GM12801 (cell line): ENCODE data around the gene LYG1.

Experiments used
- TF ChIP-seq, protein P1 (sequence below): IDR thresholded peaks from one replicate; pipeline ENCODE4 v1.5.1; 2011; ENCODE audit warnings: control low read depth; ENCODE audit not compliant: insufficient read length; ENCODE audit errors: extremely low read depth

The LYG1 gene

GRCh38 chr2:99337113-99338028 lies 36.4 kb upstream of the LYG1 start, which contains the start of gene EIF5B:
TSS of gene EIF5B (plus strand) at chr2:99337389. CDS start at chr2:99337555, 166 bp downstream.
- TF ChIP-seq, protein P1, sequence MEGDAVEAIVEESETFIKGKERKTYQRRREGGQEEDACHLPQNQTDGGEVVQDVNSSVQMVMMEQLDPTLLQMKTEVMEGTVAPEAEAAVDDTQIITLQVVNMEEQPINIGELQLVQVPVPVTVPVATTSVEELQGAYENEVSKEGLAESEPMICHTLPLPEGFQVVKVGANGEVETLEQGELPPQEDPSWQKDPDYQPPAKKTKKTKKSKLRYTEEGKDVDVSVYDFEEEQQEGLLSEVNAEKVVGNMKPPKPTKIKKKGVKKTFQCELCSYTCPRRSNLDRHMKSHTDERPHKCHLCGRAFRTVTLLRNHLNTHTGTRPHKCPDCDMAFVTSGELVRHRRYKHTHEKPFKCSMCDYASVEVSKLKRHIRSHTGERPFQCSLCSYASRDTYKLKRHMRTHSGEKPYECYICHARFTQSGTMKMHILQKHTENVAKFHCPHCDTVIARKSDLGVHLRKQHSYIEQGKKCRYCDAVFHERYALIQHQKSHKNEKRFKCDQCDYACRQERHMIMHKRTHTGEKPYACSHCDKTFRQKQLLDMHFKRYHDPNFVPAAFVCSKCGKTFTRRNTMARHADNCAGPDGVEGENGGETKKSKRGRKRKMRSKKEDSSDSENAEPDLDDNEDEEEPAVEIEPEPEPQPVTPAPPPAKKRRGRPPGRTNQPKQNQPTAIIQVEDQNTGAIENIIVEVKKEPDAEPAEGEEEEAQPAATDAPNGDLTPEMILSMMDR = no peak

GRCh38 chr2:99336804-99337112 lies 35.8 kb upstream of the LYG1 start:
- TF ChIP-seq, protein P1 = no peak

- TF ChIP-seq, protein P1 = no peak
Observed at GRCh38 chr2:99335911-99336803, 35.2 kb upstream of the LYG1 start, which contains the start of gene TXNDC9. TSS of gene TXNDC9 (minus strand) at chr2:99336333. CDS start at chr2:99333210, 3,123 bp downstream.

- TF ChIP-seq, protein P1 = no peak
Observed at GRCh38 chr2:99325384-99325783, 24.4 kb upstream of the LYG1 start.

- TF ChIP-seq, protein P1 = no peak
Observed at GRCh38 chr2:99317161-99317872, 16.3 kb upstream of the LYG1 start.

DNA sequence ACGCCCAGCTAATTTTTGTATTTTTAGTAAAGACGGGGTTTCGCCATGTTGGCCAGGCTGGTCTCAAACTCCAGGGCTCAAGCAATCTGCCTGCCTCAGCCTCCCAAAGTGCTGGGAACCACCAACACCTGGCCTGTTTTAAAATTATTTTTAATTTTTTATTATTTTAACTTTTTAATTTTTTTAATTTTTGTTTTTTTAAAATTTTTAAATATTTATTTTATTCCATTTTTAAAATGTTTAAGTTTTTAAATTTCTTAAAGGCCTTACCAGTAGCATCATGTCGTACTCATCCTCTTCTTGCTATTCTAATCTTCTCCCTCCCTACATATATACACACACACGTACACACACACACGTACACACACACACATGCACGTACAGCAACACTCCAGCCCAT lies 1.4 kb downstream of the LYG1 start:
- TF ChIP-seq, protein P1 = no peak

DNA sequence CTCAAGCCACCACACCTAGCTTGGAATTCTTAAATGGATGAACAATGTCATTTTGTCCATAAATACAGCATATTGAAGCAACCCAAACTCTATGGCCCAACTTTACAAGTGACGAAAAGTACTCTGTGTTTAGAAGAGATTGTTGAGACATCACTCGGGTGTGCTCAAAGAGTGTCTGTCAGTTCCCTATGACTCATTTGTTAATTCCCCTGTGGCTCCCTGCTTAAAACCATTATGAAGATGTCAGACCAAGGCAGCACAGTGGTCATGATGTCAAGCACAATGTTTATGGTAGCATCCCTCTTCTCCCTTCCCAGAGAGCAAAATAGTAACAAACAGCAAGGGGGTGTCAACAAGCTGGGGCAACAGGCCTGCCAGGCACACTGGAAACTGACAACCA lies 3.0 kb downstream of the LYG1 start:
- TF ChIP-seq, protein P1 = no peak
